Activated naive CD4-positive, alpha-beta T cell treated with anti-CD3 and anti-CD28 coated beads, Interleukin-2, amount 50 U/mL, for 24 hours (primary cell): ENCODE data around the gene EDAR.

Experiments
- H3K27ac Mint-ChIP-seq: one replicate; pipeline ENCODE4 v1.8.0; 2021; ENCODE audit warnings: mild to moderate bottlenecking, mixed read lengths
- H3K27me3 Mint-ChIP-seq: one replicate; pipeline ENCODE4 v1.8.0; 2021; ENCODE audit warnings: mixed read lengths
- H3K36me3 Mint-ChIP-seq: one replicate; pipeline ENCODE4 v1.8.0; 2021; ENCODE audit warnings: mixed read lengths
- H3K4me1 Mint-ChIP-seq: one replicate; pipeline ENCODE4 v1.8.0; 2021; ENCODE audit warnings: mixed read lengths
- H3K4me3 Mint-ChIP-seq: one replicate; pipeline ENCODE4 v1.8.0; 2021; ENCODE audit warnings: mild to moderate bottlenecking, mixed read lengths
- H3K9me3 Mint-ChIP-seq: one replicate; pipeline ENCODE4 v1.8.0; 2021; ENCODE audit warnings: mixed read lengths

EDAR gene

DNA sequence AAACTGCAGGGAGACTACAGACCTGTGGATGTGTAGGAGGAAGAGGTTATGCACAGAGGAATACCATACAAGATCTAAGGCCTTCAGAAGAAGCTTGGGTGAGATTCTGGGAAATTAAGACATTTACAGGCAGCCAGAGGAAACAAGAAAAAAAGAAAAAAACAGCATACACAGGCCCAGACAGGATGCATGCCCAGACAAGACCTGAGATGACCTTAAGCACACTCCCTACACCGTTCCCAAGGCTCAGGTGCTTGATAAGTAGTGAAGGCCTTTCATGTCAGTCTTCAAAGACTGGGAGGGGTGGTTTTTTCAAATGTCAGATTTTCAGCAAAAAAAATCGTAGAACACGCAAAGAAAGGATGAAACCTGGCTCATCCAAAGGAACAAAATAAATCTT, 119.5 kb downstream of the EDAR start:
- Mint-ChIP-seq H3K4me3 (no peak overlapping the region), H3K36me3 (peaks cover 34% of the 10 kb centered on the region), H3K27me3 (no peaks in the 10 kb centered on the region), H3K27ac (no peak overlapping the region), H3K4me1 (no peaks in the 10 kb centered on the region), H3K9me3 (peaks cover 10% of the 10 kb centered on the region)

DNA sequence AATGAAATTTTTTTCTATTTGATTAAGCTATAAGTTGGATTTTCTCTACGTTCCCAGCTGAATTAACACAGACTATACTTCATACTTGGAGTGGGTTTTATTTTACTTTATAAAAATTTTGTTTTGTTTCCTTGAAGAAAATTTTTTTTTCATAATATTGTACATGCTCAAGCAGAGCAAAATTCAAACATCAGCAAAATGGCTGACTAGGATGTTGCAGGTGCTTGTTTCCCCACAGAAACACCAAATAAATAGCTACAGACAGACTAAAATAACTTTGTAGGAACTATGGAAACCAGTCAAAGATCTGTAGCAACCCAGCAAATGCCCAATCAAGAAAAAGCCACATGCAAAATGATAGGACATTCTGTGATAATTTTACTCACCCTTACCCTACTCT, 120.1 kb downstream of the EDAR start:
- Mint-ChIP-seq H3K36me3 (peaks cover 34% of the 10 kb centered on the region), H3K27ac (no peak overlapping the region), H3K9me3 (peaks cover 10% of the 10 kb centered on the region), H3K27me3 (no peaks in the 10 kb centered on the region), H3K4me3 (no peak overlapping the region), H3K4me1 (no peaks in the 10 kb centered on the region)

DNA sequence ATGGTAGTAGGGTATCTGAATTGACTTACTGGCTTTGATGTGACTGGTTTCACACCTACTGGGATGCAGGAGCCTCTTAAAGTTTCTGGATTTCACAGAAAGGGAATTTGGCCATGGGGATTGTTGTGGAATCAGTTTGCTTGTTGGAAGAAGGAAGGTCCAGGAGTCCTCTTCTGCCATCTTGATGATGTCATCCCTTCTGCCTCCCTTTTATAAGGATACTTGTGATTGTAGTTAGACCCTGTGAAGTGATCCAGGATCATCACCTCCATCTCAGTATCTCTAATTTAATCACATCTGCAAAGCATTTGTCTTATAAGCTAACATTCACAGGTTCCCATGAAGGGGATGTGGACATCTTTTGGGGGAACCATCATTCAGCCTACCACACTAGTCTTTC, 123.0 kb downstream of the EDAR start:
- peaks cover 31% of the 10 kb centered on the region for H3K36me3 Mint-ChIP-seq
- no peak overlapping the region for H3K27ac Mint-ChIP-seq
- H3K4me1 Mint-ChIP-seq: no peaks in the 10 kb centered on the region
- no peak overlapping the region for H3K4me3 Mint-ChIP-seq
- peaks cover 10% of the 10 kb centered on the region for H3K9me3 Mint-ChIP-seq
- H3K27me3 Mint-ChIP-seq: no peaks in the 10 kb centered on the region

DNA sequence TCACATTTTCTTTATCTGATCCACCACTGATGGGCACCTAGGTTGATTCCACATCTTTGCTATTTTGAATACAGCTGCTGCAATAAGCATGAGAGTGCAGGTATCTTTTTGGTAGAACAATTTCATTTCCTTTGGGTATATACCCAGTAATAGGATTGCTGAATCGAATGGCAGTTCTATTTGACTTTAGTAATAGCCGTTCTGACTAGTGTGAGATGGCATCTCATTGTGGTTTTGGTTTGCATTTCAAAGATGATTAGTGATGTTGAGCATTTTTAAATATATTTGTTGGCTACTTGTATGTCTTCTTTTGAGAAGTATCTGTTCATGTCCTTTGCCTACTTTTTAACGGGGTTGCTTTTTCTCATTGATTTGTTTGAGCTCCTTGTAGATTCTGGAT, 130.1 kb downstream of the EDAR start:
- Mint-ChIP-seq H3K27ac (no peak overlapping the region), H3K27me3 (no peaks in the 10 kb centered on the region), H3K4me1 (peaks cover 3% of the 10 kb centered on the region), H3K36me3 (peaks cover 7% of the 10 kb centered on the region), H3K9me3 (no peaks in the 10 kb centered on the region), H3K4me3 (no peak overlapping the region)

DNA sequence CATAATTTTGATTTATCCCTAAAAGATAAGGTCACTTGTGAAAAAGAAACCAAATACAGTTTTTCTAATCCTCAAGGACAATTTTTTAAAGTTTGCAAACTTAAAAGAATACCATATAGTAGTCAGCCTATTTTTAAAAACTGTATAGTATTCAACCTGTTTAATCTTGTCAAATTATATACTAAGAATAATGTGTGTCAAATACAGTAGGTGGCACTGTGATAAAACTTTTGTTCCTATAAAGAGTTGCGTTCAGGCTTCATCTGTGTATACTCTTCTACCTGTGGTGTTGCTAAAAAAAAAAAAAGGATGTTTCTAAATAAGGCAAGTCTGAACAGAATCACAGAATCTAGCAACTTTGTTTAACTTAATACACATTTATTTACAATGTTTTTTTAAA, 133.8 kb downstream of the EDAR start:
- Mint-ChIP-seq H3K36me3 (peaks cover 6% of the 10 kb centered on the region), H3K27me3 (no peaks in the 10 kb centered on the region), H3K4me3 (no peak overlapping the region), H3K9me3 (no peaks in the 10 kb centered on the region), H3K4me1 (peaks cover 3% of the 10 kb centered on the region), H3K27ac (no peak overlapping the region)

DNA sequence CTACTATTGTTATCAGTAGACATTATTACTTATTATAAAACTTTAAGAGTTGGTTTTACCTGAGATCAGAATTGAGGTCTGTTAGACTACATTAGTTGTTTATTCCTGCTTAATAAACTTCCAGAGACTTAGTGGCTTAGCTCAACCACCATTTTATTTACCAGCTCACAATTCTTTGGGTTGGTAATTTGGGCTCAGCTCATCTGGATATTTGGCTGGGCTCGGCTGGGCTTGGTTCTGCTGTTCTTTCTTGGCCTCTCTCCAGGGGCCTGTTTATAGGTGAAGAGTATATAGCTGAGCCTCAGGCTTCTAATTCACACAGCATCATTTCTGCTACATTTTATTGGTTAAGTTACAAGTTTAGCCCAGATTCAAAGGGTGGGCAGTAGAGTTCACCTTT, 134.5 kb downstream of the EDAR start:
- Mint-ChIP-seq H3K9me3 (no peaks in the 10 kb centered on the region), H3K4me1 (peaks cover 3% of the 10 kb centered on the region), H3K4me3 (no peak overlapping the region), H3K27me3 (no peaks in the 10 kb centered on the region), H3K36me3 (peaks cover 5% of the 10 kb centered on the region), H3K27ac (no peak overlapping the region)

- peaks cover 4% of the 10 kb centered on the region for H3K36me3 Mint-ChIP-seq
- H3K27me3 Mint-ChIP-seq: no peaks in the 10 kb centered on the region
- no peak overlapping the region for H3K27ac Mint-ChIP-seq
- no peaks in the 10 kb centered on the region for H3K9me3 Mint-ChIP-seq
- H3K4me3 Mint-ChIP-seq: no peak overlapping the region
- peaks cover 3% of the 10 kb centered on the region for H3K4me1 Mint-ChIP-seq
These were observed 135.6 kb downstream of the EDAR start for GRCh38 chr2:108853421-108853820.

DNA sequence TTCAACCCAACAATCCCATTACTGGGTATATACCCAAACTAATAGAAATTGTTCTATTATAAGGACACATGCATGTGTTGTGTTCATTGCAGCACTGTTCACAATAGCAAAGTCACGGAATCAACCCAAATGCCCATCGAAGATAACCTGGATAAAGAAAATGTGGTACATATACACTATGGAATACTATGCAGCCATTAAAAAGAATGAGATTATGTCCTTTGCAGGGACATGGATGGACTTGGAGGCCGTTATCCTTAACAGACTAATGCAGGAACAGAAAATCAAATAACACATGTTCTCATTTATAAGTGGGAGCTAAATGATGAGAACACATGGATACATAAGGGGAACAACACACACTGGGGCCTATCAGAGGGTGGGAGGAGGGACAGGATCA, 136.6 kb downstream of the EDAR start:
- H3K4me1 Mint-ChIP-seq: peaks cover 3% of the 10 kb centered on the region
- no peak overlapping the region for H3K27ac Mint-ChIP-seq
- peaks cover 2% of the 10 kb centered on the region for H3K36me3 Mint-ChIP-seq
- no peak overlapping the region for H3K4me3 Mint-ChIP-seq
- no peaks in the 10 kb centered on the region for H3K27me3 Mint-ChIP-seq
- H3K9me3 Mint-ChIP-seq: no peaks in the 10 kb centered on the region

GRCh38 chr2:108847000-108847399, 142.0 kb downstream of the EDAR start:
- Mint-ChIP-seq H3K4me3 (no peak overlapping the region), H3K27ac (no peak overlapping the region), H3K9me3 (no peaks in the 10 kb centered on the region), H3K4me1 (no peaks in the 10 kb centered on the region), H3K27me3 (no peaks in the 10 kb centered on the region), H3K36me3 (peaks cover 8% of the 10 kb centered on the region)

DNA sequence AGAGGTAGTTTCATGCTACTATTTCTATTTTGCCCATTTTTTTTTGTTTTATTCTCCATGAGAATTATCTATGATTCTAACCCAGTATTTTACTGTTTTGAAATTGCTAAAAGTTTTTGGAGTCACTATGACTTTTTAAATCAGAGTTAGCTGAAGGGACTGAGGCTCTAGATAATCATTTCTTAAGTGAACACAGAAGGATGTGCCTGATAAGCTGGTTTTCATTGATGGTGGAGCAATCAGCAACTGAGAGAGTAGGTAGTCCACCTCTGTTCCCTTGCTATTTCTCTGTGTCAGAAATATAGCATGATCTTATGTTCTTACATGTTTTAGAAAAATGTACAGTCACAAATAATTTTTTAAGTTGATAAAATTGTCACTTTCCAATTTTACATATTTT, 143.1 kb downstream of the EDAR start:
- H3K9me3 Mint-ChIP-seq: no peaks in the 10 kb centered on the region
- H3K27ac Mint-ChIP-seq: no peak overlapping the region
- no peaks in the 10 kb centered on the region for H3K27me3 Mint-ChIP-seq
- peaks cover 16% of the 10 kb centered on the region for H3K36me3 Mint-ChIP-seq
- H3K4me3 Mint-ChIP-seq: no peak overlapping the region
- H3K4me1 Mint-ChIP-seq: no peaks in the 10 kb centered on the region
